Stimulated activated CD8-positive, alpha-beta memory T cell treated with anti-CD3 and anti-CD28 coated beads, Interleukin-12 subunit alpha, Interleukin-12 subunit beta, amount 100 ng/mL, for 24 hours (primary cell): Measurements from ENCODE around the gene LCN6.

Source experiments
- DNase-seq: peaks from one replicate; pipeline ENCODE4 v3.0.0-alpha.2; 2020; ENCODE audit errors: extremely low read depth

LCN6 gene

GRCh38 chr9:136744773-136745172, 3.6 kb downstream of the LCN6 start:
- DNase-seq = no peak

- DNase-seq = no peak
These were observed 4.6 kb downstream of the LCN6 start for GRCh38 chr9:136743639-136744211.

DNA sequence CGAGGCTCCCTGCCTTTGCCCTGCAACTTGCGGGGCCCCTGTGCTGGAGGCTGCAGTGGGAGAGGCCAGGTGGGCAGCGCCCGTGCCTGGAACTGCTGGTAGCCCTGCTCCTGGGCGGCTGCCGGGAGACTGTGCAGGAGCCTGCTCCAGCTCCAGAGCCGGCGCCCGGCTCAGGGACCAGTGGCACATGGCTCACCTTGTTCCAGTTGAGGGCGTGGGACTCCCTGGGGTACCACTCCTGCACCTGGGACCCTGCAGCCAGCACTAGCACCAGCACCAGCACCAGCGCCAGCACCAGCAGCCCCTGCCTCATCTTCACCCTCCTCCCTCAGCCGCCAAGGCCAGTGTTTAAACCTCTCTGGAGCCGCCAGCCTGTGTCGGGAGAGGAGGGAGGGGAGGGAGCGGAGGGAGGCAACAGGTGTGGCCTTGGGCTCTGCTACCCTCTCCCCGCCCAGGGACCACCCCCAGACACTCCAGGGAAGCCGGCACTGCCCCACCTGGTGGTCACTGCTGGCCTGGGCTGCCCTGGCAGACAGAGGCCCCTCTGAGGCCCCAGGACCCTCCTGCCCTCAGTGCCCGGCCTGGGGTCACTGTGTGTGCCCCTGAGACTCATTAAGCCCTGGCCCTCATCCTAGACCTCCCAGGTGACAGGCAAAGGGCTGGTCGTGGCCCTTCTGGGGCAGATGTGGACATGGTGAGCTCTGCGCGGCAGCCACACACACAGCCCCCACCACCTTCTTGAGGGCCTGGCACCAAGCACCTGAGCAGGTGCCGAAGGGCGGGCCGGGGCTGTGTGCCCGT, 5.5 kb downstream of the LCN6 start, which contains the start of gene LCN10:
Gene LCN10 (minus strand): TSS at position 350 of the 801 bp plus-strand sequence. CDS start 37 bp downstream, at position 313.
- DNase-seq = no peak

DNA sequence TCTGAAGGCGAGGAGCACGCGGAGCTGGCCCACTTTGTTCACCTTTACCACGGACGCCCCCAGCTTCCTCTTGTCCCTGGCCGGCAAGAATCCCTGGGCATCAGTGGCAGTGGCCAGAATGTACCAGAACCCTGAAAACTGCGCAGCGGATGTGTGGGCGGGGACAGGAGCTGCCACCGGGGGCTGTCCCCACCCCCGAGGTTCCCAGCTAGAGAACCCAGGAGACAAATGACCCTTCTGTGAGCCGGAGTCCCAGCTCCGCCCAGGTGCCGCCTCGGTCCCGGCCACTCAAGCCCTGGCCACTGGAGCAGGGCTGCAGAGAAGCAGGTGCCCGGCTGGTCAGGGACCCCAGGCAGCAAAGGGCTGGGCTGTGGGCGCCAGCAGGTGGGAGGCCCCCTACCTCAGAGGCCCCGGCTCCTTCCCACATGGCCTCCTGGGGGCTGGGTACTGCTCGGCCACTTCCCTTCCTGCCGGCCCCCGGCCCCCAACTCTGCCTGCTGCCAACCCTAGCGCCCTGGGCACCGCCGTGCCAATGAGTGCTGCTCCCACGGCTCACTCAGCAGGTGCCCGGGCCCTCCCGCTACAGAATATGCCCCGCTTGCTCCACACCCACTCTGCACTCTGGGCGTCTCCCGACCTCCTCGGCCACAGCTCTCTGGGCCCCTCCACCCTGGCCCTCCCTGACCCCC, 6.3 kb downstream of the LCN6 start:
- no peak for DNase-seq

- no peak for DNase-seq
These were observed 7.1 kb downstream of the LCN6 start for GRCh38 chr9:136740971-136741882.

DNA sequence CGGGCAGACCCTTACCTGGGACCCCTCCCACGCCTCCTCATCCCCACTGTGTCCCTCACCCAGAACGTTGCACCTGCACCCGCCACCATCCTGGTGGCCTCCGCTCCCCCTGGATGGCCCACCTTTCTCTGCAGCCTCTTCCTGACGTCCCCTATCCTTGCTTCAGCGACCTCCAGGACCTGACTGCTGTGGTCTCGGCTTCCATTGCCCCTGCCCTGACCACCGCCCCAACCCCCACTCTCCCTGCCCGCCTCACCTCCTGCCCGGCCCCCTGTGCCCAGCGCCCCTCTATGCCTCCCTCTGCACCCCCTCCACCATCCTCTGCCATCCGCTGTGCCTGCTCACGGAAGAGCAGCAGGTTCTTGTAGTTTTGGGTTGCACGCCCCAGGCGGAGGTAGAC, 7.8 kb downstream of the LCN6 start:
- DNase-seq = no peak

DNA sequence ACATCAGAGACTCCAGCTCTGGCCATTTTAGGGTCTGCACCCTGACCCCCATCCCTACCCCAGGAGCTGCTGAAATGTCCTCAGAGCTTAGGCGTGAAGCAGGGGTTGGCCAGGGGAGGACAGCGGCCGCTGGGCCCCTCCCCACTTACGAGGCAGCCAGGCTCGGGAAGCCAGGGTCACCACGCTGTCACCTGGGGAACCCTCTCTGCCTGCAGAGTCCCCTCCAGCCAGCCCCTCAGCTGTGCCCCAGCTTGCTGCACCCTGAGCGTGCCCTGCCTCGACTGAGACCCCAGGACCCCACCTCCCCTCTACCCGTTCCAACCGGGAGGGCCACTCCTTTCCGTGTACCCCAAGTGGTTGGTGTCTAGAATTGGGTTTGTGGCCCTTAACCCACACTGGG, 8.3 kb downstream of the LCN6 start:
- no peak for DNase-seq

GRCh38 chr9:136739509-136739908, 8.8 kb downstream of the LCN6 start:
- DNase-seq = no peak

DNA sequence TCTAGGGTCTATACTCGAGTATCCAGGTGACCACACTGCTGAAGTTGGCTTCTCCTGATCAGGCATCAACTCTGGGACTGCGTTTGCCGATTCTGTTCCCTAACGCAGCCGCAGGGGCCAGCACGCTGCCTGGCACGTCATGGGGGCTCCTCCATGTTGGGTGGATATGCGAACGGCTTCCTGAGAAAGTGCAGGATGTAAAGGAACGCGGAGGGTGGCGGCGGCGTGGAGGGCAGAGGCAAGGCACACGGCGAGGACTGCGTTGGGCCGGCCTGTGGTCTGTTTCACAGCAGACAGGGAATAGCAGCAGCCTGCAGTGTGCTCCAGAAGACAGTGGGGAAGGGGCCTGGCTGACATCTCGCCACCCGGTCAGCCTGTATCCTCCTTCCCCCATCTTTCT, 9.4 kb downstream of the LCN6 start:
- DNase-seq = no peak

- DNase-seq = no peak
These were observed 12.4 kb downstream of the LCN6 start for GRCh38 chr9:136735812-136736480.

- DNase-seq = no peak
These were observed 13.4 kb downstream of the LCN6 start for GRCh38 chr9:136734837-136735496.

DNA sequence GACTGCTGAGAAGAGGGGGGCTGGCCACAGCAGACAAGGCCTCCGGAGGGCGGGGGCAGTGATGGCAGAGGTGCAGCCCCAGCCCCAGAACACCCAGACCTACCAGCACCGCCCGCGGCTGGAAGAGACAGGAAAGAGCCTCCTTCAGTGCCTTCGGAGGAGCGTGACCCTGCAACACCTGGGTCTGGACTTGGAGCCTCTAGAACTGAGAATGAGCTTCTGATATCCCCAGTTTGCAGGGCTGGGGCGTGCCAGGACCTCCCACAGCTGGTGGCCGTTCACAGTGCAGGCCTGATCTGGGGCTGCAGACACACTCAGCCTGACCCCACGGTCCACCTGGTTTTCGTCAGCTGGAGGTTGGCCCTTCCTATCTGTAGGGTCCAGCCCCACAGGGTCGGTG, 14.7 kb downstream of the LCN6 start:
- DNase-seq = no peak

DNA sequence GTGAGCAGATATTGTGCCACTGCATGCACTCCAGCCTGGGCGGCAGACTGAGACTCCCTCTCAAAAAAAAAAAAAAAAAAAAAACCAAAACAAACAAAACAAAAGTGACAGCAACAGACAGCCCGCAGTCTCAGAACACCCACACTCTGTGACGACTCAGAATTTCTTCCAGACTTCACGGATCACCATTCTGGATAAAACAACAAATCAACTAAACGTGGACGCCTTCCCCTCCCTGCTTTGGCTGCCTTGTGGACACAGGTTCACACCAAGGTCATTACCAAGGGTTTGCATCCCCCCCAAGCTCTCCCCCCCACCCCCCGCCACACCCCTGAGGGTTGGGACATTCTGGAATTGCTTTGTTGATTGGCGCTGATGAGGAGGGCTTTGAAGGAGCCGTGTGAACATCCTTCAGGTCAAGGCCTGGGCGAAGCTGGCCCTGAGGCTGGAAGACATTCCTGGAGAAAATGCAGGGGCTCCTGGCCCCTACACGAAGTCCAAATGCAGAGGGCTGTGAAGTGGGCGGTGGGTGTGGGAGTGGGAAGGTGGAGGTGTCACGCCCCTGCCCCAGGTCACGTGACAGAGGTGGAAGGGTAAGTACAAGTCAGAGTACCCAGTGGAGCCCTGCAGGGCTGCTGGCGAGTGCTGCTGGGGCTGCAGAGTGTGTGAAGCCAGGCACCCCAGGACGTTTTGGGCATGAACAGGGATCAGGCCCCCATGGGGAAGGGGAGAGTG, 15.7 kb downstream of the LCN6 start:
- DNase-seq = no peak

DNA sequence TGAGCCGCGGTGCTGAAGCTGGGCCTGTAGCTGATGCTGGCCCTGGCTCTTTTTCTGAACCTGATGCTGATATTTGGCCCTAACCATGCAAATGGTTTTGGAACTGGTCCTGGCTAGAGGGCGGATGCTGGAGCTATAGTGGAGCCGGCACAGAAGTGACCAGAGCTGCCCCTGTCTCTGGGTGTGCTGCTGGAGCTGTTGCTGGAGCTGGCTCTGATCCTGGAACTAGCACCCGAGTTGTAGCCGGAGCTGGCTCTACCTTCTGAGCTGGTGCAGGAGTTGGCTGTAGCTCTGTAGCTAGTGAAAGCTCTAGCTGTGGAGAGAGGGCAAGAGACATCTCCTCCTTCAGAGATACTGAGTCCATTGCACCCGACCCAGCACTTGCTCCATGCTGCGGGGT, 18.4 kb downstream of the LCN6 start:
- DNase-seq = no peak

DNA sequence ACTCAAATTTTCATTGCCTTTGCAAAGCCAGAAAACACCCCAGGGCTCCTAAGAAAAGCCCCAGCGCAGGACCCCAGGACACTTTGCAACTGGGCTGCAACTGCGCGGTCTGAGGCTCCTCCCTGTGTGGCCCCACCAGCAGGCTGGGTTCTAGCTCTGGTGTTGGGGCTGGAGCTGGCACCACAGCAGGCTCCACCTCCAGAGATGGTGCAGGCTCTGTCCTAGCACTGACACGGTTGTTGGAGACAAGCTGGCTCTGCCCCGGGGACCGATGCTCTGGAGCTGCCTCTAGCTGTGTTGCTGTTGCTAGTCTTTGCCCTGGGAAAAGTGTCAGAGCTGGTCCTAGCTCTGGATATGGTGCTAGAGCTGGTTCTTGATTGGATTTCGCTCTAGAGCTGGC, 19.2 kb downstream of the LCN6 start:
- DNase-seq = no peak

GRCh38 chr9:136728548-136729123, 19.7 kb downstream of the LCN6 start:
- no peak for DNase-seq

DNA sequence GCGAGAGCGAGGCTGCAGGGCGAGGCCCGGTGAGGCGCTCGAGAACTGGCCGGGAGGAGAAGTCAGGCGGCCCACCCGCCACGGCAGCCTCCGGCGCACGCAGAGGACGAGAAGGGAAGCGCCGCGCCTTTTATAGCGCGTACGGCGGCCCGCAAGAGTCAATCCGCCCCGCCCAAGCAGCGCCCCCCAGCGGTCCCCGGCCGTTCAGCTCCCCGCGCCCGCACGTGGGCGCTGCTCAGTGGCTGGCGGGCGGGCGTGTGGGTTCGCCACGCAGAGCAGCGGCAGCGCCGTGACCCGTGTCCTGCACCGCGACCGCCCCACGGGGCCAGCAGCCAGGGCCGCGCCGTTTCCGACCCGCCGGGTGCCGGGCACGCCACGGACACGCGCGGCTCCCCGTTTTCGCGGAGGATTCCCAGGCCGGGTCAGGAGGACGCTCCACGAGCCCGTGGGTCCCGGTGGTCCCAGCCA, 20.2 kb downstream of the LCN6 start:
- peak; percentile 70 for DNase-seq

DNA sequence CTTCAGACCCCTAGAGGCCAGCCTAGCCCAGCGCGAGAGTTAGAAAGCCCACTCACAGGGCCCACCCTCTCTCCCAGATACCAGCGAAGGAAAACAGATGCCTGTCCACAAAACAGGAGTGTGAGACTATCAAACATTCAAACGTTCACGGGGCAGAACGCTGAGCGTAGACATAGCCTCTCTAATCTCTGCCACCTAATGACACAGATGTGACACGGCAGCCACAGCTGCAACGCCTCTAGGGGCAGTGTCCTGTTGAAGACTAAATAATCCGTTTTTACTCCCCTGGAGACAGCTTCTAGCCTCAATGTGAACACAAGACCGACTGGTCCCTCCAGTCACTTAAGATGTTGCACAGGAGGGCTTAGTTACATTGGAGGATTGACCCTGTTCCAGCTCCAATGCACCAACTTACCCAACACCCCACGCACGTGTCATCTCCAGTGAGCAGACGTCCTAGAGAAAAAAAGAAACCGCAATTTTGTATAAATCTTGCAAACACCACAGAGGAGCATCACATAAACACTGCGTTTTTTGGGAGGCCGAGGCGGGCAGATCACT, 21.6 kb downstream of the LCN6 start:
- no peak for DNase-seq

GRCh38 chr9:136726118-136726517, 22.2 kb downstream of the LCN6 start:
- no peak for DNase-seq
